Liver (tissue), 3 donors: ENCODE results near the gene SLC22A31.

Experiments used
- ATF3 ChIP-seq: IDR thresholded peaks from 2 replicates; pipeline ENCODE4 v1.6.1; 2016; ENCODE audit warnings: antibody characterized with exemption
- CTCF ChIP-seq: fragments of 150-350 bp; IDR thresholded peaks from 2 replicates; pipeline ENCODE4 v1.5.1; 2017; ENCODE audit warnings: improper control_type of control experiment, low read depth, low read length; ENCODE audit not compliant: missing input control
- EGR1 ChIP-seq, 2 donors: IDR thresholded peaks; 2 replicates each; pipeline ENCODE4 v1.6.1; 2016 to 2018; ENCODE audit warnings: antibody characterized with exemption in 2 of 2, low read depth in 2 of 2
- GABPA ChIP-seq, 2 donors: IDR thresholded peaks in 1 of 2; conservative IDR thresholded peaks in 1 of 2; 2 replicates each; pipeline ENCODE4 v1.6.1; 2016; ENCODE audit warnings: antibody characterized with exemption in 2 of 2, mild to moderate bottlenecking in 1 of 2, moderate library complexity in 1 of 2
- HNF4A ChIP-seq, 2 donors: conservative IDR thresholded peaks; 2 replicates each; pipeline ENCODE4 v1.6.1; 2016; ENCODE audit warnings: antibody characterized with exemption in 2 of 2, mild to moderate bottlenecking in 2 of 2
- RAD21 ChIP-seq, 2 donors: IDR thresholded peaks; 2 replicates each; pipeline ENCODE4 v1.6.1; 2016; ENCODE audit warnings: antibody characterized with exemption in 2 of 2, mild to moderate bottlenecking in 2 of 2
- REST ChIP-seq: IDR thresholded peaks from 2 replicates; pipeline ENCODE4 v1.6.1; 2016; ENCODE audit warnings: antibody characterized with exemption, mild to moderate bottlenecking
- SP1 ChIP-seq: IDR thresholded peaks from 2 replicates; pipeline ENCODE4 v1.6.1; 2018; ENCODE audit warnings: antibody characterized with exemption, mild to moderate bottlenecking
- TAF1 ChIP-seq: conservative IDR thresholded peaks from 2 replicates; pipeline ENCODE4 v1.6.1; 2016; ENCODE audit warnings: antibody characterized with exemption, mild to moderate bottlenecking
- YY1 ChIP-seq: IDR thresholded peaks from 2 replicates; pipeline ENCODE4 v1.6.1; 2016; ENCODE audit warnings: antibody characterized with exemption, mild to moderate bottlenecking
- donor health status: healthy.
- donor health status: healthy.

GRCh38 chr16:89150981-89151380 lies 49.4 kb downstream of the SLC22A31 start:
- TF ChIP-seq REST (no peak), GABPA (IDR thresholded peaks at IDR 0.05 in 1 of 2, conservative IDR thresholded peaks at IDR 0.05 in 1 of 2) (no peak), SP1 (no peak), YY1 (no peak), CTCF (no peak), ATF3 (no peak), EGR1 (IDR thresholded peaks at IDR 0.05; ENCODE audit: low read depth in 2 of 2) (no peak), RAD21 (IDR thresholded peaks at IDR 0.05) (no peak), HNF4A (conservative IDR thresholded peaks at IDR 0.05) (no peak), TAF1 (no peak)
